GM12801 (cell line): ENCODE data around the gene SUGCT.

Experiments used
- CTCF ChIP-seq: IDR thresholded peaks from one replicate; pipeline ENCODE4 v1.5.1; 2011; ENCODE audit warnings: control low read depth; ENCODE audit not compliant: insufficient read length; ENCODE audit errors: extremely low read depth

Gene SUGCT

GRCh38 chr7:40757109-40757508 lies 622.3 kb downstream of the SUGCT start:
- no peak for TF ChIP-seq CTCF

DNA sequence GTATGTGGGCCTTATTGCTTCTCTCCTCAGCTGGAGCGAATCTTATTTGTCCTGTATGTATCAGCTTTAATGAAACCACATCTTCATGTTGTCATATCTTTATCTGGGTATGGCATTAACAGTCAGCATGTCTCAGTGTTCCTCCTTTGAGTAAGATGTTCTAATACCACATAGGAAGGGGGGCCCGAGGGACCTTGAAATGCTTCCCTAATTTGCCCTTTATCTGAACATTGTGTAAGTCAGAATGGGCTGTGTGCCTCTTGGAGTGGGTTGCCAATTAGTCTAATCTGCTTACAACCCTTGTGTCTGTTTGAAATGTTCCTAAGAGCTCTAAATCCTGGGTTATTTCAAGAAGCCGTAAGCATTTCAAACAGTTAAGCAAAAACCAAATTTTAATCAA lies 623.8 kb downstream of the SUGCT start:
- TF ChIP-seq CTCF: no peak

DNA sequence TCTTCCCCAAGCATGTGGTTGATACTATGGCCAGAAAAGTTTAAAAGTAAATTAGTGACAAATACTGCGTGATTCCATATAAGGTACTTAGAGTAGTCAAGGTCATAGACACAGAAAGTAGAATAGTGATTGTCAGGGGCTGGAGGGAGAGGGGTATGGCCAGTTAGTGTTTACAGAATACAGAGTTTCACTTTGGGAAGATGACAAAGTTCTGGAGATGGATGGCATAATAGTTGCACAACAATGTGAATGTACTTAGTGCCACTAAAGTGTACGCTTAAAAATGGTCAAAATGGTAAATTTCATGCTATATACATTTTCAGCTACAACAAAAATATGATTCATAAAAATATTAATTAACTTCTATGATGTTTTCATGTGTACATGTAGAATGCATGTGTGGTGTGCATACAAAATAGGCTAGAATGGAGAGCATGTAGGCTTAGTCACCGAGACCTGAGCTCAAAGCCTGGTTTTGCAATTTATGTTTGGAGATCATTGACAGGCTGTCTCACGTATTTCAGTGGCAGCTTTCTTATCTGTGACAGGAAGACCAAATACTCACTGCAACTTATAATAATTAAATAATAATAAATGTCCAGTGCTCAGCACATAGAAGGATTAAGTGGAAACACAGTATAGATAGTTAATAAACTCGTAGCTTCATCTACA lies 625.6 kb downstream of the SUGCT start:
- TF ChIP-seq CTCF: no peak

GRCh38 chr7:40760987-40761386 lies 626.2 kb downstream of the SUGCT start:
- no peak for TF ChIP-seq CTCF

DNA sequence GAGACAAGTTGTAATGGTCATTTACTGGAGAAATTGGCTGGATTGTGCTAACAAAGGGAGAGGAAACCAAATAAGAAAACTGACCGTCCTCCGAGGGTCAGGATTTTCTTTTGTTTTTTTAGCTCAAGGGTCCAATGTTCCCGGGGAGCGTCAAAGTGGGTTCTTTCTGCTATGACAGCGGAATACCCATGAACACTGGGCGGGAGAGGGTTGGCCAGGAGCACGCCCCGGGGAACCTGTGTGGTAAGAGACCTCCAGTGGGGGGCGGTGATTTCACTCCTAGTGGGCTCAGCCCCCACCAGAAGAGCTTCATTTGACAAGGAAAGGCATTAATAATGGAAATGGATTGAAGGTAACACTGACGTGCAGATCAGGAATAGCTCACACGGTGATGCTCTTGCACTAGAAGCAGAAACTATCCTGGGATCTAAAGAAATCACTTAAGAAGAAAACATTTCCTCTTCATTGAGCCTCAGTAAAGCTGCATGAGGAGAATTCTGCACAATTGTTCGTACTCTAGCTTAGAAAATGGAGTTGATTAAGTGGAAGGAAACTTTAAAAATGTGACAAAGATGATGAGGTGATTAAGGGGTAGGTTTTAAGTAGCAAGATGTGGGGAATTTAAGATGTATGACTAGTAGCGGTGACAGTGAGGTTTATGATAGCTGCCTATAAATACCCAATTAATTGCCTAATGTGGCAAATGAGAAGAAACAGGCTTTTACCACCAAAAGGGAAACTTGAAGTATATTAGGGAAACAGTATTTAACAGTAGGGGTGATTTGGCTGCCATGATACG lies 627.2 kb downstream of the SUGCT start:
- TF ChIP-seq CTCF: no peak

- no peak for TF ChIP-seq CTCF
These were observed 628.8 kb downstream of the SUGCT start for GRCh38 chr7:40763319-40764287.

DNA sequence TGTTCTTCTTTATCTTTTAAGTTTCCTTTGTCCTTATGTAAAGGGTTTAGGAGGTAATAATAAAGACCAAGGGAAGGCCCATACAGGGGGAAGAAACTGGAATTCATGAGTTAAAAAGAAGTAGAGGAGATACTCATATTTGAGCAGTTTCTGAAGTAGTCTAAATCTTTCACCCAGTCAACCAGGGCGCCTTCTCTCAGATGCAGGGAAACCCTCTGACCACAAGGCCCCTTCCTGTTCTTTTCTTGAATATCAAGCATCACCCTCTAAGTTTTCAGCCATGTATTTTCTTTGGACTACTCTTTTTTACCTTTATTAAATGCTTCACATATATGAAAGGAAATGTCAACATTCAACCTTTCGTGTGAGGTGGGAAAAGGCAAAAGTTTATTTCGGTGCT lies 630.8 kb downstream of the SUGCT start:
- TF ChIP-seq CTCF: no peak
